NCI-H146 treated with DMSO at 0.1 percent for 48 hours (cell line): Measurements from ENCODE around the gene ERO1B.
"Not testable (repeated sequence)": the region's sequence is repeated elsewhere in the genome, so short reads cannot be mapped to it uniquely, and the experiment has no call there.

Experiments
- DNase-seq: peaks from one replicate; lab custom pipeline; 2025; ENCODE audit not compliant: unreplicated experiment; lab: John Stamatoyannopoulos, UW

ERO1B gene, protein sequence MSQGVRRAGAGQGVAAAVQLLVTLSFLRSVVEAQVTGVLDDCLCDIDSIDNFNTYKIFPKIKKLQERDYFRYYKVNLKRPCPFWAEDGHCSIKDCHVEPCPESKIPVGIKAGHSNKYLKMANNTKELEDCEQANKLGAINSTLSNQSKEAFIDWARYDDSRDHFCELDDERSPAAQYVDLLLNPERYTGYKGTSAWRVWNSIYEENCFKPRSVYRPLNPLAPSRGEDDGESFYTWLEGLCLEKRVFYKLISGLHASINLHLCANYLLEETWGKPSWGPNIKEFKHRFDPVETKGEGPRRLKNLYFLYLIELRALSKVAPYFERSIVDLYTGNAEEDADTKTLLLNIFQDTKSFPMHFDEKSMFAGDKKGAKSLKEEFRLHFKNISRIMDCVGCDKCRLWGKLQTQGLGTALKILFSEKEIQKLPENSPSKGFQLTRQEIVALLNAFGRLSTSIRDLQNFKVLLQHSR

GRCh38 chr1:236281654-236282424 is at the start of gene ERO1B:
Gene ERO1B (minus strand): TSS chr1:236281958. CDS start chr1:236281783, 175 bp downstream.
- peak; percentile 90 for DNase-seq

- not testable (repeated sequence) for DNase-seq
Observed at GRCh38 chr1:236331412-236331811, 49.7 kb upstream of the ERO1B start.

GRCh38 chr1:236326432-236326831 is 44.7 kb upstream of the ERO1B start:
- no peak for DNase-seq

GRCh38 chr1:236325567-236325966 is 43.8 kb upstream of the ERO1B start:
- no peak for DNase-seq

DNA sequence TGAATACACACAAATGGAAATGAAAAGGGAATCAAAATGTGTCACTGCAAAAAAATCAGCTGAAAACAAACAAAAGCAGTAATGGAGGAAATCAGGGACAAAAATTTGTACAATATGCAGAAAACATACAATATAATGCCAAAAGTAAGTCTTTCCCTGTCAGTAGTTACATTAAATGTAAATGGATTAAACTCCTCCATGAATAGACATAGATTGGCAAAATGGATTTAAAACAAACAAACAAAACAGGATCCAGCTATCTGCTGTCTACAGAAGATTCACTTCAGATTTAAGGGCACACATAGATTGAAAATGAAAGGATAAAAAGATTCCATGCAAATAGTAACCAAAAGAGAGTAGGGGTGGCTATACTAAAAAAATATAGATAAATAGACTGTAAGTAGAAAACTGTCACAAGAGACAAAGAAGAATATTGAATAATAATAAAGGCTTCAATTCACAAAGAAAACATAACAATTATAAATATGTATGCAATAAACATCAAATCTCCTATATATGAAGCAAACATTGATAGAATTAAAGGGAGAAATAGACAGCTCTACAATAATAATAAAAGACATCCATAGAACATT is 42.2 kb upstream of the ERO1B start:
- DNase-seq = no peak

GRCh38 chr1:236322566-236323409 is 41.0 kb upstream of the ERO1B start:
- no peak for DNase-seq

DNA sequence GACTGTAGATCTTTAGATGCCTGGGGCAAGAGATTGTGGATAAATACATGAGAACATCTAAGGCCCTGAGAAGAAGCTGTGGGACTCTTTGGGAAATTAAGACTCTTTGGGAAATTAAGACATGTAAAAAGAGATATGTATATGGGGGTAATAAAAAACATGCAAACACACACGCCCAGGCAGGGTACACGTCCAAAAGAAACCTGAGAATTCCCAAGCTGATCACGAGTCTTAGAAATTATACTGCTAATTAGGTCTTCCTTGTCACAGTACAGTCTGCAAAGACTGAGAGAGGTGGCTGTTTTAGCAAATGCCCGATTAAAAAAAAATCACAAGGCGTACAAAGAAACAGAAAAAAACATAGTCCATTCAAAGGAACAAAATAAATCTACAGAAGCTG is 39.3 kb upstream of the ERO1B start:
- DNase-seq = no peak

GRCh38 chr1:236320671-236321070 is 38.9 kb upstream of the ERO1B start:
- DNase-seq = no peak

DNA sequence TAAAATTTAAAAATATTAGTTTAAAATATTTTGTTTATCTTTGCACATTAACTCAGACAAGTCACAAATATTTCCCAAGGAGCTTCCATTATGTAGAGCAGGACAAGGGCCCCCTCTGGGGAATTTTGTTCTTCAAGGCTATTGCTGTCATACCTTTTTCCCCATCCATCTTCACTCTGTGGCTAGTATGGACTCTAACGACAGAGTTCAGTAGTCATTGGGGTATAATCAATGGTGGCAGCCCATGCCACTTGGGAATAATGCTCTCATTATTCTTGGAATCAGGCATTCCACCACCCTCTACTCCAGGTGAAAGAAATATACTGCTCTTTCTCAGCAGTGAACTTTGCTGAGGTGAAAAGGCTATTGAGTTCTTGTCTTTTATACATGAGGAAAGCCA is 38.5 kb upstream of the ERO1B start:
- no peak for DNase-seq

DNA sequence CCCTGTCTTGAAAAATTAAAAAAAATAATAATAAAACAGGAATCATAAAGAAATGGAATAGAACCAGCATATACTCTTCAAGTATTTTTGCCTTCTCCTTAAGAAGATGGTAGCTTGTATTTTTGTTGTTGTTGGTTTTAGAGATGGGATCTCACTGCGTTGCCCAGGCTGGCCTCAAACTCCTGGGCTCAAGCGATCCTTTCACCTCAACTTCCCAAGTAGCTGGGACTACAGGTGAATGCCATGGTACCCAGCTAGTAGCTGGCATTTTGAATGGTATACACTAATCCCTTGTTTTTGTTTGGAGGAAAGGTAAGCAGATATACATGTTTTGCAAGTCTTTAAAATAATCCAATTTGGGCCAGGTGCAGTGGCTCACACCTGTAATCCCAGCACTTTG is 34.7 kb upstream of the ERO1B start:
- no peak for DNase-seq

DNA sequence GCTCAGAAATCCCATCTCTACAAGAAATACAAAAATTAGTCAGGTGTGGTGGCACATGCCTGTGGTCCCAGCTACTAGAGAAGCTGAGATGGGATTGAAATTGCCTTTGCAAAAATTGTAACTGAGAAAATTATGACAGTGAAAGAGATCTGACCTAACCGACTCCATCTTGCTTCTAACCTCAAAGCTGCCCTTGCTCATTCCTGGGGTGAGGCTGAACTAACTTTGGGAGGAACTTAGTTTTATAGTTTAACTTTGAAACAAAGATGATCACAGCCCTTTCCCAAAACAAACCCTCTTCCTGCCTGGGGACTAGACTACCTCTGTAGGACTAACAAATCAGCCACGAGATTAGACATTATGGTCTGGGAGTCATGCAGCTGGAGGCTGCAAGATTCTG is 33.8 kb upstream of the ERO1B start:
- no peak for DNase-seq

DNA sequence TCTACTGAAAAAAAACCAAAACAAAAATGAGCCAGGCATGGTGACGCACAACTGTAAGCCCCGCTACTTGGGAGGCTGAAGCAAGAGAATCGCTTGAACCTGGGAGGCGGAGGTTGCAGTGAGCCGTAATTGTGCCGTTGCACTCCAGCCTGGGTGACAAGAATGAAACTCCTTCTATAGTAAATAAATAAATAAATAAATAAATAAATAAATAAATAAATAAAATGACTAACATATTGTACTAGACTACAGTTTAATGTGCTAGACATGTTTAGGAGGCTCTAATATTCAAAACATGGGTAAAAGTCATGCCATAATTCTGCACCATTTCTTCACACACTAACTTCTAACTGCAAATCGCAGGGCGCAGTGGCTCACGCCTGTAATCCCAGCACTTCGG is 33.3 kb upstream of the ERO1B start:
- no peak for DNase-seq

DNA sequence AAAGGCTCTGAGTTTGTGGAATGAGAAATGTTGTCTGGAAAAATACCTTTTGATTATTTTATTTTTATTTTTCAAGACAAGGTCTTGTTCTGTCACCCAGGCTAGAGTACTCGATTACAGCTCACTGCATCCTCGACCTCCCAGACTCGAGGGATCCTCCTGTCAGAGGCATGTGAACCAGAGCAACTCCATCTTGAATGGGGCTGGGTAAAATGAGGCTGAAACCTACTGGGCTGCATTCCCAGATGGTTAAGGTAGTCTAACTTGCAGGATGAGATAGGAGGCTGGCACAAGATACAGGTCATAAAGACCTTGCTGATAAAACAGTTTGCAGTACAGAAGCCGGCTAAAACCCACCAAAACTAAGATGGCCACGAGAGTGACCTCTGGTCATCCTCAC is 32.3 kb upstream of the ERO1B start:
- DNase-seq = not testable (repeated sequence)

- DNase-seq = no peak
Observed at GRCh38 chr1:236313427-236313826, 31.7 kb upstream of the ERO1B start.

- no peak for DNase-seq
Observed at GRCh38 chr1:236311040-236311439, 29.3 kb upstream of the ERO1B start.

DNA sequence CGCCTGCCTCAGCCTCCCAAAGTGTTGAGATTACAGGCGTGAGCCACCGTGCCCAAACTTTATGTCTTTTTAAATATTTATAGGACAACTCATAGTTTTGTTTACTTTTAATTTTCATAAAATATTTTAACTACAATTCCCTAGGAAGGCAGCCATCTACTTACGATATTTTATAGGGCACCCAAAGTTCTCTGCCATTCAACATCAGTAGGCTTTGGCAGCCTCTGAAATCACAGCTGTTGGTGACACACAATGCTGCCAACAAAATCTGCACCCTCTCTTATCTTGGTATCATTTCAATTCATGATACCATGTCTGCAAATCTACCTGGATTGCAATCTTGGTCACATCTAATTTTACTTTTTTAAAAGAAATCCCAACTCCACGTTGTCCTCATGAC is 27.1 kb upstream of the ERO1B start:
- no peak for DNase-seq

GRCh38 chr1:236307435-236307834 is 25.7 kb upstream of the ERO1B start:
- DNase-seq = no peak

- DNase-seq = no peak
Observed at GRCh38 chr1:236304682-236305081, 22.9 kb upstream of the ERO1B start.

DNA sequence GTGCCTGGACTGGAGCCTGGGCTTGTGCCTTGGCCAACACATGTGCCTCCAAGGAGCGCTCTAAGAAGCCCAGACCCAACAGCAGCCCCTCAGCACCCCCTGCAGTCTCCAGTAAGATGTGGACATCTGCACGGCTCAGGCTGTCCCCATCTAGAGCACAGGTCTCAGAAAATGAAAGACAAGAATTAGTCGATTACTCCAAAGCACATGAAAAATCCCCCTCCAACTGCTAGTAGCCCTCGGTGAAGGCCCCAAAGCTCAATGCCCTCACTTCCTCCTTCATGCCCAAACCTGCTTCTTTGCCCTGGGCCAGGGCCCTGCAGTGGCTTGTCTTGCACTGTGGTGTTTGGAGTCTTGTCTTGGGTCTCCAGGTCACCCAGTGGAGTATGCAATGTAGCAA is 21.9 kb upstream of the ERO1B start:
- DNase-seq = no peak

- DNase-seq = no peak
Observed at GRCh38 chr1:236302941-236303340, 21.2 kb upstream of the ERO1B start.

DNA sequence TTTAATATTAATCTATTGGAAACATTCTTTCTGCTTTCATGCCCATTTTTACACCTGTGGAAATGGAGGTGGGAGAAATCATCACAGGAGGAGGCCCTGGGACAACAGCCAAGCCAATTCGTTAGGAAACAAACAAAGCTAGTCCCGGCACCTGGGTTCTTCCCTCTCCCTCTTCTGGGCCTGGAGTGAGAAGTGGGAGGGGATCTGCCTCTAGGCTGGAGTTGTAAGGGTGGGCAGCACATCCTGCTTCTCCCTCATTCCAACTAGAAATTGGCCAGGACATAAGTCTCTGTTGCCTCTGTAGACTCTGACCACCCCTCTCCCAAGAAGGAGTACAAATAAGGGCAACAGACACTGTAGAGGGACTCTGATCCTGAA is 20.2 kb upstream of the ERO1B start:
- no peak for DNase-seq
